ENCODE results near the gene DVL1. TPM values are rescaled to one million over a fixed set of nuclear protein-coding genes. Genes with fewer than 3 reads are reported as not detected.

The DVL1 gene
- total RNA-seq, 1 experiment from 2014 or later = 91.4 TPM

DNA sequence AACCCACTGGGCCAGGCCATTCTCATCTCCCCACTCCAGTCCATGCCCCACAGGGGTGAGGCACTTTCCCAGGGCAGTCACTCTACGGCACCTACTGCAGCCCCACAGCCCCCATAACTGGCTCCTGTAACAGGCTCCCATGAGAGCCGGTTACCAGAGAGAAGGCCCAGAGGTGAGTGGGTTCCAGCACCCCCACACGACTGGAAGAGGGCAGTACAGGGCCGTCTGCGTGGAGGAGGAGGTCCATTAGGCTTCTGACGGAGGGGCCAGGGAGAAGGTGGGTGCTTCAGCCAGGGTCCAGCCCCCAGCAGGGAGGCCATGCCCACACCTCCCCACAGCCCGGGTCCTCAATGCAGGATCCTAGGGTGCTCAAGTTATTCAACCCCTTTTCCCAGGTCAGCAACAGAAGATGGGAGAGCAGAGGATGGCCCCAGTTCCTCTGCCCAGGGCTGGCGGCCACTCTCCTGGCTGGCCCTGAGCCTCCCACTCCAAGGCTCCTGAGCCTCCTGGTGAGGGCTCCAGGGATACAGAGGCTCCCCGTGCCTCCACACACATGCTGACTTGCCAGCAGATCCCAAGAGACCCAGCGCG, 43.1 kb downstream of the DVL1 start (continued):
- TF ChIP-seq CREB1 (CRISPR knock-in tag; IDR thresholded peaks at IDR 0.05) (no peak), ZNF121 (CRISPR knock-in tag; IDR thresholded peaks at IDR 0.05) (no peak), NFE2L1 (CRISPR knock-in tag; IDR thresholded peaks at IDR 0.05) (no peak), MYBL2 (CRISPR knock-in tag; IDR thresholded peaks at IDR 0.05) (no peak)
- TF ChIP-seq, protein P1, sequence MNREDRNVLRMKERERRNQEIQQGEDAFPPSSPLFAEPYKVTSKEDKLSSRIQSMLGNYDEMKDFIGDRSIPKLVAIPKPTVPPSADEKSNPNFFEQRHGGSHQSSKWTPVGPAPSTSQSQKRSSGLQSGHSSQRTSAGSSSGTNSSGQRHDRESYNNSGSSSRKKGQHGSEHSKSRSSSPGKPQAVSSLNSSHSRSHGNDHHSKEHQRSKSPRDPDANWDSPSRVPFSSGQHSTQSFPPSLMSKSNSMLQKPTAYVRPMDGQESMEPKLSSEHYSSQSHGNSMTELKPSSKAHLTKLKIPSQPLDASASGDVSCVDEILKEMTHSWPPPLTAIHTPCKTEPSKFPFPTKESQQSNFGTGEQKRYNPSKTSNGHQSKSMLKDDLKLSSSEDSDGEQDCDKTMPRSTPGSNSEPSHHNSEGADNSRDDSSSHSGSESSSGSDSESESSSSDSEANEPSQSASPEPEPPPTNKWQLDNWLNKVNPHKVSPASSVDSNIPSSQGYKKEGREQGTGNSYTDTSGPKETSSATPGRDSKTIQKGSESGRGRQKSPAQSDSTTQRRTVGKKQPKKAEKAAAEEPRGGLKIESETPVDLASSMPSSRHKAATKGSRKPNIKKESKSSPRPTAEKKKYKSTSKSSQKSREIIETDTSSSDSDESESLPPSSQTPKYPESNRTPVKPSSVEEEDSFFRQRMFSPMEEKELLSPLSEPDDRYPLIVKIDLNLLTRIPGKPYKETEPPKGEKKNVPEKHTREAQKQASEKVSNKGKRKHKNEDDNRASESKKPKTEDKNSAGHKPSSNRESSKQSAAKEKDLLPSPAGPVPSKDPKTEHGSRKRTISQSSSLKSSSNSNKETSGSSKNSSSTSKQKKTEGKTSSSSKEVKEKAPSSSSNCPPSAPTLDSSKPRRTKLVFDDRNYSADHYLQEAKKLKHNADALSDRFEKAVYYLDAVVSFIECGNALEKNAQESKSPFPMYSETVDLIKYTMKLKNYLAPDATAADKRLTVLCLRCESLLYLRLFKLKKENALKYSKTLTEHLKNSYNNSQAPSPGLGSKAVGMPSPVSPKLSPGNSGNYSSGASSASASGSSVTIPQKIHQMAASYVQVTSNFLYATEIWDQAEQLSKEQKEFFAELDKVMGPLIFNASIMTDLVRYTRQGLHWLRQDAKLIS (CRISPR knock-in tag; IDR thresholded peaks at IDR 0.05; ENCODE audit: borderline replicate concordance) = no peak
- TF ChIP-seq, protein P2, sequence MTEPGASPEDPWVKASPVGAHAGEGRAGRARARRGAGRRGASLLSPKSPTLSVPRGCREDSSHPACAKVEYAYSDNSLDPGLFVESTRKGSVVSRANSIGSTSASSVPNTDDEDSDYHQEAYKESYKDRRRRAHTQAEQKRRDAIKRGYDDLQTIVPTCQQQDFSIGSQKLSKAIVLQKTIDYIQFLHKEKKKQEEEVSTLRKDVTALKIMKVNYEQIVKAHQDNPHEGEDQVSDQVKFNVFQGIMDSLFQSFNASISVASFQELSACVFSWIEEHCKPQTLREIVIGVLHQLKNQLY (CRISPR knock-in tag; IDR thresholded peaks at IDR 0.05) = no peak
- TF ChIP-seq, protein P3, sequence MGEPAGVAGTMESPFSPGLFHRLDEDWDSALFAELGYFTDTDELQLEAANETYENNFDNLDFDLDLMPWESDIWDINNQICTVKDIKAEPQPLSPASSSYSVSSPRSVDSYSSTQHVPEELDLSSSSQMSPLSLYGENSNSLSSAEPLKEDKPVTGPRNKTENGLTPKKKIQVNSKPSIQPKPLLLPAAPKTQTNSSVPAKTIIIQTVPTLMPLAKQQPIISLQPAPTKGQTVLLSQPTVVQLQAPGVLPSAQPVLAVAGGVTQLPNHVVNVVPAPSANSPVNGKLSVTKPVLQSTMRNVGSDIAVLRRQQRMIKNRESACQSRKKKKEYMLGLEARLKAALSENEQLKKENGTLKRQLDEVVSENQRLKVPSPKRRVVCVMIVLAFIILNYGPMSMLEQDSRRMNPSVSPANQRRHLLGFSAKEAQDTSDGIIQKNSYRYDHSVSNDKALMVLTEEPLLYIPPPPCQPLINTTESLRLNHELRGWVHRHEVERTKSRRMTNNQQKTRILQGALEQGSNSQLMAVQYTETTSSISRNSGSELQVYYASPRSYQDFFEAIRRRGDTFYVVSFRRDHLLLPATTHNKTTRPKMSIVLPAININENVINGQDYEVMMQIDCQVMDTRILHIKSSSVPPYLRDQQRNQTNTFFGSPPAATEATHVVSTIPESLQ (CRISPR knock-in tag; IDR thresholded peaks at IDR 0.05) = no peak
- TF ChIP-seq, protein P4, sequence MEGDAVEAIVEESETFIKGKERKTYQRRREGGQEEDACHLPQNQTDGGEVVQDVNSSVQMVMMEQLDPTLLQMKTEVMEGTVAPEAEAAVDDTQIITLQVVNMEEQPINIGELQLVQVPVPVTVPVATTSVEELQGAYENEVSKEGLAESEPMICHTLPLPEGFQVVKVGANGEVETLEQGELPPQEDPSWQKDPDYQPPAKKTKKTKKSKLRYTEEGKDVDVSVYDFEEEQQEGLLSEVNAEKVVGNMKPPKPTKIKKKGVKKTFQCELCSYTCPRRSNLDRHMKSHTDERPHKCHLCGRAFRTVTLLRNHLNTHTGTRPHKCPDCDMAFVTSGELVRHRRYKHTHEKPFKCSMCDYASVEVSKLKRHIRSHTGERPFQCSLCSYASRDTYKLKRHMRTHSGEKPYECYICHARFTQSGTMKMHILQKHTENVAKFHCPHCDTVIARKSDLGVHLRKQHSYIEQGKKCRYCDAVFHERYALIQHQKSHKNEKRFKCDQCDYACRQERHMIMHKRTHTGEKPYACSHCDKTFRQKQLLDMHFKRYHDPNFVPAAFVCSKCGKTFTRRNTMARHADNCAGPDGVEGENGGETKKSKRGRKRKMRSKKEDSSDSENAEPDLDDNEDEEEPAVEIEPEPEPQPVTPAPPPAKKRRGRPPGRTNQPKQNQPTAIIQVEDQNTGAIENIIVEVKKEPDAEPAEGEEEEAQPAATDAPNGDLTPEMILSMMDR (IDR thresholded peaks at IDR 0.05) = no peak

DNA sequence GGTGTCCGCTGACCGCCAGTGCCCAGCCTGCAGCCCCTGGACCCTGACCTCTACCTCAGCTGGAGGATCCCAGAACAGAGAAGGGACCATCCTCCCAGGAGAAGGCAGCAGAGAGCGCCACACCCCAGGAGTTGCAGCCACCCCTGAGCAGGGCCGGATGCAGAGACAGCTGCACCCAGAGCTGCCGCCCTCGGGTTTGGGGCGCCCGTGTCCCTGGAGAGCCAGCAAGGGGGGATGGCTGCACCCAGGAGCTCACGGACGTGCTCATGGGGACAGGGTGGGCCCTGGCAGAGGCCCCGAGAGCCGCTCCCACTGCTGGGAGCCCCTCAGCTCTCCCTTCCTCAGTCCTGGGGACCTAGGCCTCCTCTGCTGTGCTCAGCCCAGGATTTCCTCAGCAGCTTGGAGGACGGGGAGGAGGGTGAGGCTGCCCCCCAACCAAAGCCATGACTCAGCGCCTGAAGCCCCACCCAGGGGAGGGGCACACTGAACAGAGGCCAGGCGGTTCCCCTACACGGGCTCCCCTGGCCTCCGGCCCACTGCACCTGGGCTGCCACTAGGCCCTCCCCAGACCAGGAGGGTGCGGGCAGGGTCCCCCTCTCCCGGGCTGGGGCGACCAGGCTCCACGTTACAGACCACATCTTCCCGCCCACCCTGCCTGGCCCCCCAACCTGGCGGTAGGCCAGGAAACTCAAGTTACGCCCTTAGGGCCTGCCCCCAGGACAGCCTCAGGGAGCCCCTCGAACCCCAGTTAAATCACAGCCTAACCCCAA, 43.7 kb downstream of the DVL1 start:
- POLR2A ChIA-PET = interaction anchor here (1.1 to 2.6 kb wide), 2 partner anchors 10 to 13 kb away, joined by 5 to 7 read pairs; no protein-coding TSS in a partner anchor
- Mint-ChIP-seq H3K4me3 (peak overlapping the region; percentile 71), H3K27ac (peak overlapping the region; percentile 87), H3K9me3 (no peaks in the 10 kb centered on the region), H3K27me3 (ENCODE audit: low read depth) (peaks cover 6% of the 10 kb centered on the region; the same call in 1 of the 2 replicates), H3K4me1 (peaks cover 21% of the 10 kb centered on the region), H3K36me3 (no peaks in the 10 kb centered on the region)
- DNase-seq (ENCODE audit: low spot score) (no peak), ATAC-seq (peak; percentile 2; the same call in 1 of the 2 replicates)
- CTCF ChIA-PET = interaction anchor here (0.6 to 7.6 kb wide), 13 partner anchors 10 to 272 kb away, joined by 3 to 81 read pairs (median 3); partner anchors contain the start of gene CCNL2
- TF ChIP-seq ZNF263 (CRISPR knock-in tag; IDR thresholded peaks at IDR 0.05; ENCODE audit: low read depth) (0 out of 2 replicates have a peak, but pooled peaks have one; percentile 36), TEAD1 (CRISPR knock-in tag; IDR thresholded peaks at IDR 0.05) (no peak)

Data from WTC11 (cell line).